Activated CD4-positive, alpha-beta T cell treated with anti-CD3 and anti-CD28 coated beads, Interleukin-2, amount 50 U/mL, for 4 hours (primary cell): Measurements from ENCODE around the gene SAG.
A peak's percentile ranks its signal among the peaks of the same experiment; 100 is the strongest.

Experiments
- DNase-seq, 2 experiments: peaks; one replicate each; pipeline ENCODE4 v3.0.0-alpha.2; 2020

The SAG gene

GRCh38 chr2:233307565-233307964 is at the start of gene SAG:
Gene SAG (plus strand): TSS chr2:233307816. CDS start chr2:233309190, 1,374 bp downstream.
- DNase-seq, result no peak

DNA sequence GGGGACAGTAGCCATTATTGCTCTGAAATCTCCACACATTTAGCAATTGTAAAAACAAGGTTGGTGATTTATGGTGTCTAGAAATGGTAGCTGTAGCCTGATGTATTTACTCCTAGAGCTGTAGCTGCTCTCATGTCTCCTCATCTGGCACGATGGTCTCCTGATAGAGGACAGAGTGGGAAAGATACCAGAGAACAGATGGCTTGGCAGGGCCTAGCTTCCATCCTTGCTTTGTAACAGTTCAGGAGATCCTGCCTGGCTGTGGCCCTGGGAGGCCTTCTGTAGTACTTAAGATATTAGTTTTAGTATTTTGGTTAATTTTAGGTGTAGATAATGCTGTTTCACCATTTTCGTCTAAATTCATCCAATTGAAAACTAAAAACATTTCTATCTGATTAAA is 49.4 kb upstream of the SAG start:
- no peak for DNase-seq

DNA sequence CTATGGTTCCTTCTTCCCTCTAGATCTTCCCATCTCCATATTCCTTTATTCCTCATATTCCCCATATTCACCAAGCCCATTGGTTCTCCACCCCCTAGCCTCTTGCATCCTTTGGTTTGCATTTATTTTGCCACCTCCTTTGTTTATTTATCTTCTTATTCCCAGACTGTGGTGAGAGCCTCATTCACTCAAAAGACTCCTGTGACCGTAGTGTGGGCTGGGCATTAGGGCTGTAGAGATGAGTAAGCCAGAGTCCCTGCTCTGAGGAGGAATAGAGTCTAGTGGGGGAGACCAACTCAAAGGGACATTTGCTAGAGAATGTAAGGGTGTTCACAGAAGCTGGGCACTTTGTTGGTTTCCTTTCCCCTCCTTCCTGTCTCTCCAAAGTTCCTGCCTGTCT is 47.9 kb upstream of the SAG start:
- DNase-seq, result no peak

GRCh38 chr2:233260661-233261060 is 47.0 kb upstream of the SAG start:
- DNase-seq, result no peak

- DNase-seq, result no peak
These were observed 45.6 kb upstream of the SAG start for GRCh38 chr2:233261819-233262555.

DNA sequence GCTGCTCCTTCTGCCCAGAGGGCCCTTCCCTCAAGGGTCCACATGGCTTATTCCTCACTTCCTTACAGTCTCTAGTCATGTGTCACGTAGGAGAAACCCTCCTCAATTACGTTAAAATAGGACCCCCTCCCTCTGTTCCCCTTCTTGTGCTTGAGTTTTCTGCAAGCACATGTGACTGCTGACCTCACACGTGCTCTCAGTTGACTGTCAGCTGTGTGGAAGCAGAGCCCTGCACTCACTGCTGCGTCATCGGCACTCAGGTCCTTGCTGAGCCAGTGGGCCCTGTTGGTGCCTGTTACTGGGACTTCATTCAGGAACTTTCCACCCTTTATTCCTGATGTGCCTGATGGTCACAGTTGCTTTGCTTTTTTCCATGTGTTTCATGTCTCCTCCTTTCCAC is 45.1 kb upstream of the SAG start:
- no peak for DNase-seq

DNA sequence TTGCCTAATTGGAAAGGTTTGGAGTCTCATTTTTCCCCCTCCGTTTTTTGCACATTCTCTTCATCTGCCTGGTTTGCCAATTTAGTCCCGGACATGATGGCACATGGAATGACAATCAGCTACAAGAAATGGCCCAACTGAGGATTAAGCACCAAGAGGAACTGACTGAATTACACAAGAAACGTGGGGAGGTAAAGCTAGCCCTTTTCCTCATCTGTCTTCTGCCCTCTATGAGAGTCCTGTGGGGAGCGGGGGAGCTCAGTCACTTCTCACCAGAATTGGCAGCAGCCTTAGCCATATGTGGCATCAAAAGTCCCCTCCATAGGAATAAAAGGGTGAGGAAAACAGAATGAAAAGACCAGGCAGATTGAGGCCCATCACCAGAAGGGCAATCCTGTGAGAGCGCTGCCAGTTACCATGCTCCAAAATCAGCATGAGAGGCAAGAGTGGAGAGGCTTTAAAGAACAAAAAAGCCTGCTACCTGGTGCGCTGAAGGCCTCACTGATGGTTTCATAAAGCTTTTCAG is 44.5 kb upstream of the SAG start:
- DNase-seq, result no peak

DNA sequence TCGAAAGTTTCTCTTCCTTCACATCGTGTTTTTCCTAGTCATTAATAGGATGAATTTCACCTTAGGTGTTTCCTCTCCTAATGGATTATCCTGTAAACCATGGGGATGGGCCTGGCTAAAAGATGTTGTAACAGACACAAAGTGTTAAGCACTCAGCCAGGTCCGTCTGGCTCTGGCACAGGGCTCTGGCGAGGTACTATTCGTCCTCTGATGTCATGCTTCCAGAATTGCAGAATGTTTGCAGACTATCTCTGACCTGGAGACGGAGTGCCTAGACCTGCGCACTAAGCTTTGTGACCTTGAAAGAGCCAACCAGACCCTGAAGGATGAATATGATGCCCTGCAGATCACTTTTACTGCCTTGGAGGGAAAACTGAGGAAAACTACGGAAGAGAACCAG is 42.9 kb upstream of the SAG start:
- DNase-seq, result no peak

- no peak for DNase-seq
These were observed 41.7 kb upstream of the SAG start for GRCh38 chr2:233265899-233266431.

GRCh38 chr2:233266481-233266880 is 41.1 kb upstream of the SAG start:
- DNase-seq, result no peak

GRCh38 chr2:233267516-233268245 is 39.9 kb upstream of the SAG start:
- DNase-seq, result peak; percentile 63 to 64

DNA sequence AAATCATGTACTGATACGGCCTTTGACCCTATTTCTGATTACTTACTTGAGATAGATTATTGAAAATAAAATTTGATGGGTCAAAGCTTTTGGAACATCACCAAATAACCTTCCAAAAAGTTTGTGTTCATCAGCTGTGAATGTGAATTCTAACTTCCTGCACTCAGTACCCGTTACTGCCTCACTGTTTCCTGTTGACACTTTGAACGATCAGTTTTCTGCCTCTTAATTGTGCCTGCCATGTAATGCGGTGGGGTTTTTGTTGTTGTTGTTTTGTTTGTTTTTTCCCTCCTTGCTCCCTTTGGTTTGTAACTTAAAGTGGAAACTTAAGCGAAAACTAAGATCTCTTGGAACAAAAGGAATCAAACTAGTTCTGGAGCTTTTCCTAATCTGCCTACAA is 37.2 kb upstream of the SAG start:
- DNase-seq, result no peak

GRCh38 chr2:233270951-233271350 is 36.7 kb upstream of the SAG start:
- no peak for DNase-seq

DNA sequence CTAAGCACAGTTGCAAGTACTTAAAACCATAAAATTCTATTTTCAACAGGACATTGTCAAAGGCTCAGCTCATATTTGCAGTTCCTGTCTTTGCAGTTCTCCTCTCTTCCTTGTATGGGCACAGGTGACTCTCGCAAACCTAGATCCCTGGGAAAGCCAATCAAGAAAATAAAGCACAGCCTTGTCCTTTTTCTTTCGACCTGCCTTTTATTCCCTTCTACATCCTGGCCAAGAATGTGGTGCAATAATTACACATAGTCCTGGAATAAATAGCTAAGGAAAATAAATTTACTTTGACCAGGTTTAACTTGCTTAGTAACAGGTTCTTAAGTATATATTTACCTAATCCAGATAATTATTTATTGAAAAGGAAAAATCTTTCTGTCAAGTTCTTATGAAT is 35.9 kb upstream of the SAG start:
- no peak for DNase-seq

DNA sequence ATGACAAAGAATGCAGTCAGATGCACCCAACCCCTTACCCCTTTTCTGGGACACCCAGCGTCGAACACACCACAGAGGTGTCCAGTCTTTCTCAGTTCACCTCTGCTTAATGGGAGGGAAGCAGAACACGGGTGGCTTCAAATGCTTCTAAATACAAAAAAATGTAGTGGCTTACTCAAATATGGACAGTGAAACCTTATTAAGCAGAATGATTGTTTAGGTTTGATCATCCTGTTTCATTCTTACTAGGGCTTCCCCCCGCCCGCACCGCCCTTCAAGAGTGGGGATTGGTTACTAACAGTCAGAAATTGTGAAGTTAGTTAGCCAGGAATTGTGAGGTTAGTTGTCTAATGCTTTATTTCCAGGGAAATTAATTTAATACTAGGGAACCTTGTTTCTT is 34.5 kb upstream of the SAG start:
- no peak for DNase-seq

GRCh38 chr2:233275223-233275622 is 32.4 kb upstream of the SAG start:
- DNase-seq, result no peak

GRCh38 chr2:233278921-233279320 is 28.7 kb upstream of the SAG start:
- no peak for DNase-seq

GRCh38 chr2:233280114-233280693 is 27.4 kb upstream of the SAG start:
- no peak for DNase-seq

DNA sequence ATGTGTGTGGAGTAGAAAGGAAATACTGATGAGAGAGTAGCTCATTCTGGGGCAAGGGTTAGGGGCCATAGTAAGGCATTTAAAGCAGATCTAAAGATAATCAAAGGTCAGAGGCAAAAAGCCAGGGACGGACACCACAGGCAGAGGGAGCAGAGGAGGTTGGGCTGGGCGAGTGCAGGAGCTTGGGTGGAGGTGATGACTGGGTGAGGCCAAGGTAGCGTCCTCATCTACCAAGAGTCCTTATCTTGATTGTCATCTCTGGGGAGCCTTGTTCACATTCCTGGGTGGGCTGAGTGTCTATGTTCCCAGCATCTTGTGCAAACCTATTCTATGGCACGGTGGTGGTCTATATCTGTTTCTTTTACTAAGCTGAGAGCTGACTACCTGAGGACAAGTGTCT is 26.1 kb upstream of the SAG start:
- DNase-seq, result no peak

DNA sequence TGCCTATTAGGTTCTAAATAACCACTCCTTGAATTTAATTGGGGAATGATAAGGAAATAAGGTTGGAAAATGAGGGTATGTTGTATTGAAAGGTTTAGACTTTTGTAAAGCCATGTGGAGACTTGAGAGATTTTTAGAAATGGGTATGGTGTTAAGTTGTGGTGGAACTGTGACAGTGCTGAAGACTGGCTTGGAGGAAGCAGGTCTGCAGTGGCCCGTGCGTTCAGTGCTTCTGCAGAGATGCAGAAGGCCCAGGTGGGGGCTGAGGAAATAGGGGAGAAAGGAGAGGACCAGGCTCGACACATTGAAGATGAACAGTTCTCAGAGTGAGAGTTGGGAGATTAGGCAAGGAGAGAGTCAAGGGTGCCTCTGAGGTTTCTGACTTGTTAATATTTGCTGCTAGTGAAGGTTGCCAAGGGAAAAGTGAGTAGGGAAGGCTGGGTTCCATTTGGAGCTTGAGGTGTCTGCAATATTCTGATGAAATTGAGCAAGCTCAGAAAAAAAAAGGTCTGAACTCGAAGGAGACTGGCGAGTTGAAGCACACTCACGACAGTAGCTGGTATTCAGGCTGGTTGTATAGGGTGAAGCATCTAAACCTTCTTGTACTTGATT is 25.5 kb upstream of the SAG start:
- no peak for DNase-seq

DNA sequence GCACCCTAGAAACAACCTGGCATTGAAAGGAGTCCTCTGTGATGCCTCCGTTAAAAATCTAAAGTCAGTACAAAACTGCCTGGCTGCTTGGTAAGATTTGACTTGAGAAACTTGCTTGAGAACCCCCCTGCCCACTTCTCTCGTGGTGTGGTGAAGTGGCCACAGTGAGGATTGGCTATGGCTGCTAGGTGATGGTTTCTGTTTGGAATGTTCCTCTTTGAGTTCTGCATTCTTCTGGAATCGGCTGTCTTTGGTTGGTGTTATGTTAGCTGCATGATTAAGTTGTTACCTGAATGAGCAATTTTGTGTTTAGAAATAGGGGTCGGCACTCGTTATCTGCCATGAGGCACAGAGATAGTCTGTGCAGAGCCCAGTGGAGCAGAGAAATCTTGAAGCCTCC is 21.7 kb upstream of the SAG start:
- no peak for DNase-seq

GRCh38 chr2:233287871-233288270 is 19.7 kb upstream of the SAG start:
- no peak for DNase-seq

DNA sequence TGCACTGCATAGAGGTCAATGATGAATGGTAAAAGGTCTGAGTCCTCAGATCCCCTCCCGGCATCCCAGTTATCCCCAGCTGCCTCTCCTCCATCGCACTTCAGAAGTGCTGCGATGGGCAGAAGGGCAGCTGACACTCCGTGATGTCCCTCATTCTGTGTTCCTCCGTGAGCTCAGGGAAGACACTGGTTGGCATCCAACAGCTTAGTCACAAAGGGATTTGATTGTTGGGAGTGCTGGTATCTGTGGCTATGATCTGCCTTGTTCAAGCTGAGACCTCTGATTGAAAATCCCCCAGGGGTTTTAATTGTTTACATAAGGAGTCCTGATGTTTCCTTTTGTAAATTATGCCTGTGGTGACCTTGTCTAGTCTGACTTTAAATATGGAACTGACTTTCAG is 19.0 kb upstream of the SAG start:
- DNase-seq, result no peak
